GM19455 (cell line): ENCODE data around the gene SLC12A3.
"Not testable (repeated sequence)": the region's sequence is repeated elsewhere in the genome, so short reads cannot be mapped to it uniquely, and the experiment has no call there.

Experiments used
- ATAC-seq: cut with Tn5 transposase; IDR thresholded peaks from one replicate; pipeline ENCODE4 v1.9.1; 2021; ENCODE audit not compliant: unreplicated experiment

SLC12A3 gene

DNA sequence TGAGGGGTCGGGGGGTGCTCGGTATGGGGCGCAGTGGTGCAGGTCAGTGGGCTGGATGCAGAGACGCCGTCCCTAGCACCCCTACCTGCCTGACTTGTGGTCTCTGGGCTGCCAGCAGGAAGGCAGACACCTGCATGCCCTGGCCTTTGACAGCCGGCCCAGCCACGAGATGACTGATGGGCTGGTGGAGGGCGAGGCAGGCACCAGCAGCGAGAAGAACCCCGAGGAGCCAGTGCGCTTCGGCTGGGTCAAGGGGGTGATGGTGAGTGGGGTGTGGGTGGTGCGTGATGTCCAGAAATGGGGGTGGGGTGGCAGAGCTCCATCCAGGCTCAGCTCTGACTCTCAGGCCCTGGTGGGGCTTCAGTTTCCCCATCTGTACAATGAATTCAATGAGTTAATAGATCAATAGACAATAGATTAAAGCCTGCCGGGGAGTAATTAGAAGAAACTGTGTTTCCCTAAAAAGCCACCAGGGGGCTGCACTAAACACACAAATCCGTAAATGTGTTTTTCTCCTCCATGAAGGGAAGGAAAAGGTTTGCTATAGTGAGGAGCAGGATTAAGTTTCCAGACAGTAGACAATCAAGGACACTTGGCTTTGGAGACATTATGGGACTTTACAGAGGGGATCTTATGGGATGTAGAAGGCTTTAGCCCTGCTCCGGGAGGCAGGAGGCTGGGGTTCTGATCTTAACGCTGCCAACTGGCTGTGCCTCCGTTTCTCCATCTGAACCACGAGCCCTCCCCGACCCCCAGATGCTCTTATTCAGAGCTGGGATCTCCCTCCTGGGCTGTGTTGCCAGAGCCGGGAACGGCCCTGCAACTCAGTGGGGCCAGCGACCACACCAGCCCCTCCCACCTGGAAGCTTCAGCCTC lies 2.2 kb downstream of the SLC12A3 start:
- no peak for ATAC-seq

DNA sequence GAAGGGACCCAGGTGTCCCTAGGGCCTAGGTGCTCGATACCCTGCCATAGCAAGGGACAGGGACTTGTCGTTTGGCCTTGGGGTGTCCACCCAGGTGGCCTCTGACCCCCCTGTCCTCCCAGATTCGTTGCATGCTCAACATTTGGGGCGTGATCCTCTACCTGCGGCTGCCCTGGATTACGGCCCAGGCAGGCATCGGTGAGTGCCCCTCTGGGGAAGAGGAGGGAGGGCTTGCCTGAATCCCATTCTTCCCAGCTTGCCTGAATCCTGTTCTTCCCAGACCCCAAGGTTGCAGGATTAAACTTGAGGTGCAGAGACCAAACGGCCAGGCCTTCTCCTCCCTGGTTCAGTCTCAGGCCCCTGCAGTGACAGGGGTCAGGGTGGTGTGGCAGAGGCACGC lies 3.2 kb downstream of the SLC12A3 start:
- ATAC-seq, result no peak

DNA sequence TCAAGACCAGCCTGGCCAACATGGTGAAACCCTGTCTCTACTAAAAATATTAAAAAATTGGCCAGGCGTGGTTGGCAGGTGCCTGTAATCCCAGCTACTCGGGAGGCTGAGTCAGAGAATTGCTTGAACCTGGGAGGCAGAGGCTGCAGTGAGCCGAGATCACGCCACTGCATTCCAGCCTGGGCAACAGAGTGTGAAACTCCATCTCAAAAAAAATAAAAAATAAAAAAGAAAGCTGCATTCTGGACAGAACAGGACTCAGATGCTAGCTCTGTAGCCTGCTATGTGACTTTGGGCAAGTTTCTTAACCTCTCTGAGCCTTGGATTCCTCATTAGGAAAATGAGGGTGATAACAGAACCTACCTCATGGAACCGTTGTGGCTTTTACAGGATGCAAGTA lies 3.8 kb downstream of the SLC12A3 start:
- ATAC-seq, result not testable (repeated sequence)

DNA sequence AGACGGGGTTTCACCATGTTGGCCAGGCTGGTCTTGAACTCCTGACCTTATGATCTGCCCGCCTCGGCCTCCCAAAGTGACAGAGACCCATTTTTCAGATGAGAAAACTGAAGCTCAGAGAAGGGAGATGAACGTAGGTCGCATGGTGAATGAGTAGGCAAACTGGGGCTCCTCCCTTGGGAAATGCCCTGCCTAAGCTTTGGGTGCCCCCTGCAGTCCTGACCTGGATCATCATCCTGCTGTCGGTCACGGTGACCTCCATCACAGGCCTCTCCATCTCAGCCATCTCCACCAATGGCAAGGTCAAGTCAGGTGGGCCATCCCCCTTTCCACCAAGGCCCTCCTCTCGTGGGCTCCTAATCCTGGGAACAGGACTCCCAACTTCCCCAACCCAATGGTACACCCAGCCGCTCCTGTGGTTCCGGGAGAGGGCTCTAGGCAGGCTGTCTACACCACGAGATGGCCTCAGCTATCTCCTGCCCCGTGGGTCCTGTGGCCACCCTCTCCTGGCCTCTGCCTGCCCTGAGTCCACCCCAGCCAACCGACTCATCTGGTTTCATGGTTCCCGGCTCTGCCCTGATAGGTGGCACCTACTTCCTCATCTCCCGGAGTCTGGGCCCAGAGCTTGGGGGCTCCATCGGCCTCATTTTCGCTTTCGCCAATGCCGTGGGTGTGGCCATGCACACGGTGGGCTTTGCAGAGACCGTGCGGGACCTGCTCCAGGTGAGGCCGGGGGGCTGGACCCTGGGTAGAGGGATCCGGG lies 4.7 kb downstream of the SLC12A3 start:
- no peak for ATAC-seq

DNA sequence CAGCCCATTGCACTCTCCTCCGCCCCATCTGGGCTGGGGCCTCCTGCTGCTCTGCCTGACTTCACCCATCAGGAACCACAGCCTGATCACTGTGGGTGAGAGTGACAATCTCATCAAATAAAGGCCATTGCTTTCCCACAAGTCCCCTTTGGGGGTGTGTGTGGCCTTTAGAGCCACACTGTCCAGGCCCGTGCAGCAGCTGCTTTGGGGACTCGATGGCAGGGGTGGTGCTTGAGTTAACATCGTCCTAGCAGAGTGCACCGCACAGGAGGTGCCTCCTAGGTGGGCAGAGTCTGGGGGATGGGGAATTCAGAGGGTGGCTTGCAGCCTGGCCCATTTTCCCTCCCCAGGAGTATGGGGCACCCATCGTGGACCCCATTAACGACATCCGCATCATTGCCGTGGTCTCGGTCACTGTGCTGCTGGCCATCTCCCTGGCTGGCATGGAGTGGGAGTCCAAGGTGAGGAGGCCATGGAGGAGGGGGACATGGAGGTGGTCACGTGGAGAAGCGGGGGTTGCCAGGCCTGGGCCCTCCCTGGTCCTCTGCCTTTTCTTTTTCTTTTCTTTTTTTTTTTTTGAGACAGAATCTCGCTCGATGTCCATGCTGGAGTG lies 5.4 kb downstream of the SLC12A3 start:
- no peak for ATAC-seq

DNA sequence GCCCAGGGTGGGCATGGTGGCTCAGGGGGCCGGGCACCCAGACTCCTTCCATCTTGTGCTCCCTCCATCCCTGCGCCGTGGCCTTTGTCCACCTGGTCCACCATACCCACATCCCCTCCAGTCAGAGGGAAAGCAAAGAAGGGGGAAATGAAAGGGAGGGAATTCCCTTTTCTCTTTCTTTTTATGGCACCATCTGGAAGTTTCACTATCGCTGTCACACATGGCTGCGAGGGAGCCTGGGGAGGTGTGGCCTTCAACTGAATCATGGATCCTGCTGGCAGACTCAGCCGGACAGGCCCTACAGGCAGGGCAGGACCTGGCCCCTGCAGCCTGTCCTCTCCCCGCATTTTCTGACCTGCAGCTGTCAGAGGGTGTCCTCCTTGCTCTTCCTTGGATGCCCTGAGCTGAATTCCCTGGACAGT lies 6.2 kb downstream of the SLC12A3 start:
- no peak for ATAC-seq

DNA sequence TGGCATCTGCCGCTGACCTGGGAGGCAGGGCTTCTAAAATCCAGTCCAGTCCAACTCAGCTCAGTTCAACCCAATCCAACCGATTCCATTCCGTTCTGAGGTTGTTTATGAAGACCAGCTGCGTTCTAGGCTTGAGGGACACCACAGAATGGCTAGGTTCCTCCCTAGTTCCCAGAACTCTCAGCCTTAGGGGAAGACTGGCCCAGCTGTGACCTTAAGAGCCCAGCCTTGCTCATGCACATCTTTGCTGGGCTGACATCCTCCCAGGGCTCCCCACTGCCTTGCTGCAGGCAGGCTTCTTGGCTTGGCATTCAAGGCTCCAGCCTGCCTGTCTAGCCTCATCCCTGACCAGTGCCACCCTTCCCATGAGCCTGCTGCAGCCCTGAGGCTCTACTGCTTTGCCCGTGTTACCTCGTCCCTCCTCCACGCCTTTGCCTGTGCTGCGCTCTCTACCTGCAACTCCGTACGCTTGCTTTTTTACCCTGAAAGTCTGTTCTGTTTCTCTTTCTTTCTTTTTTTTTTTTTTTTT lies 7.9 kb downstream of the SLC12A3 start:
- no peak for ATAC-seq

DNA sequence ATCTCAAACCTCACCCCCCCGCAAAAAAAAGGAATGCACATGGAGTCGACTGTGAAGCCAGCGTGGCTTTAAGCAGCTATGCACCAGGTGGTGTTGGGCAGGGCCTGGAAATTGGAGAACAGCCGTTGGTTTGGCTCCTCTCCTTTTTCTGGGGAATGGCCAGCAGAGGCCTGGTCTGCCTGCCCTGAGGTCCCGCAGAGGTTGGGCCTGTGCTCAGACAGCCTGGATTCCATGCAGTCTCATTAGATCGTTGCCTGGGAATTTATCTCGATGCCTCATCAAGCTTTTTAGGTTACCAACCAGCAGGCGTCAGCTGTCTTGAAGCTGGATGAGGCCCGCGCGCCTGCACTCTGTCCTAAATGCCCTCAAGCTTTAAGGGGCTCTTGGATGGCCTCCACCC lies 9.8 kb downstream of the SLC12A3 start:
- ATAC-seq, result no peak

DNA sequence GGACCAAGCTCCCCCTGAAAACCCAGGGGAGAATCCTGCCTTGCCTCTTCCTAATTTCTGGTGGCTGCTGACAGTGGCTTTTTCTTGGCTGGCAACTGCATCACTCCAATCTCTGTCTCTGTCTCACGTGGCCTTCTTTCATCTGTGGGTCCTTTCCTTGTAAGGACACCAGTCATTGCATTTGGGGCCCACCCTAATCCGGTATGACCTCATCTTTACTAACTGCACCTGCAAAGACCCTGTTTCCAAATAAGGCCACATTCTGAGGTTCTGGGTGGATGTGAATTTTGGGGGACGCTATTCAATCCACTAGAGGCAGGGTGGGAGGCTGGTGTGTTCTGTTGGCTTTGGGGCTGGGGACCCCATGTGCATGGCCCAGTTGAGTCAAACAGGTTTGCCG lies 11.0 kb downstream of the SLC12A3 start:
- ATAC-seq, result no peak

DNA sequence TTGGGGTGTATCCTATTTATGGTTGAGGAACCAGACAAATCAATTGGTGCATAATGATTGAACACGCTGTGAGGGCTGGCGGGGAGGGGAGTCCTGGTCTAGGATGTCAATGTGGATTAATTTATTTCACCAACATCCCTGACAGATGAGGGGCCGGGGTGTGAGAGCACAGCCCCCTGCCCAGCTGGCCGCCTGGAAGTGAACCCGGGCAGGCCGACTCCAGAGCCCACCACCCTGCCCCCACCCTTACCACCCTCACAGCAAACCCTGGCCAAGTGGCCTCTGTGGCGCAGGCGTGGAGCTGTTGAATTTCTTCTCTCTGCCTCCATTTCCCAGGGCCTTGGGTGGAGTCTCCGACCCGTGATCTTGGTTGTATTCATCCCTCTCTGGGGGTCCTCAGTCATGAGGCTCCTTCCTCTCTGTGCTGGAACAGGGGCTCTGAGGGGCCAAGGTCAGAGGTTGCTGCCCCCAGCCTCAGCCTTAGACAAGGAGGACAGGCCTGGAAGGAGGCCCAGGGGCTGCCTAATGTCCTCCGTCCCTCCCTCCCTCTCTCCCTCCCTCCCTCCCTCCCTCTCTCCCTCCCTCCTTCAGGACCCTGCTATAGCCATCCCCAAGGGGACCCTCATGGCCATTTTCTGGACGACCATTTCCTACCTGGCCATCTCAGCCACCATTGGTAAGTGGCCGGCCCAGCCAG lies 12.6 kb downstream of the SLC12A3 start:
- ATAC-seq, result no peak

DNA sequence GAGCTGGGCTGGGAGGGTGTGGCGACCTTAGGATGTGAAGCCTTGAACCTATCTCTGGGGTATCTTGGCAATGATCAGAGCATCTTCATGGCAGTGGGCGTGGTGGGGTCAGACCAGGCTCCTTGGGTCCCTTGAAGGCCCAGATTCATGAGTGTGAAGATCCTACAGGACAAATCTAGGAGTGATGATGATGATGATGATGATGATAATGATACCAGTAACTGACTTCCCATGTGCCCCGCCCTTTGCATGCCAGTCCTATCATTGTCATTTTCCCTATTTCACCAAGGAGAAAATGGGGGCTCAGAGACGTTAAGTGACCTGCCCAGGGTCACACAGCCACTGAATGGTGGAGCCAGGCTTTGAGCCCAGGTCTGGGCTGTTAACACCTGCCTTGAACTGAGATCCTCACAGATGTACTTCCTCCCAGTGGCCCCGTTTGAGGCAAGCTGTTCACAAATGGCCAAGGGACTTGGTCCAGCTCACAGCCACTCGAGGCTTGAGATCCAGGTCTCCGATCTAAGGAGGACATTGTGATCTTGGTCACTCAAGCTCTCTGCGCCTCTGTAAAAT lies 13.4 kb downstream of the SLC12A3 start:
- no peak for ATAC-seq

DNA sequence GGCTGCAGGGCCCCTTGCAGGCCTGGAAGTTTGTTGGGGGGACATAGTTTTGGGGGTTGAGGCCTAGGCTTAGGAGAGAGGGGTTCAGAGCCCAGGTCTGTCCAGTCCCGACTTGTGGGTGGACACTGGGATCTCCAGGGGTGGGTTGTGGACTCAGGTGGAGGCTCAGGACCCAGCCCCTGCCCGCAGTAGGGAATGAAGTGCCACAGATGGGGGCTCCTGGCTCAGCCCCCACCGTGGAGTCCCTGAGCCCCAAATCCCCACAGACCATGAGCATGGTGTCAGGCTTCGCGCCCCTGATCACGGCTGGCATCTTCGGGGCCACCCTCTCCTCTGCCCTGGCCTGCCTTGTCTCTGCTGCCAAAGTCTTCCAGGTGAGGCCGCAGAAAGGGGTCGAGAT lies 14.3 kb downstream of the SLC12A3 start:
- ATAC-seq, result no peak

DNA sequence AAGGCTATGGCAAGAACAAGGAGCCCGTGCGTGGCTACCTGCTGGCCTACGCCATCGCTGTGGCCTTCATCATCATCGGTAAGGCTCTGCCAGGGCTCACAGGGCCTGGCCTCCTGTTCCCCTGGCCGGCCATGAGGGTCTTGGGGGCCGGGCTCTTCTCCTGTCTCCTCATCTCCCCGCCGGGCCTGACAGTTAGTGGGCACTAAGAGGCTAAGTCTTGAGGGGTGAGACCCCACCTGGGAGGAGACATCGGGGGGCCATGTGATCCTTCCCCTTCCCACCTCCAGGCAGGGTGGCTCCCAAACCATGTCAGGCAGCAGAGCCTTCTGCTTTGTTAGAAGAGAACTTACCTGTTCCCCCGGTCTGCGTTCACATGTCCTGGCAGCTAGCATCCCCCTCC lies 15.2 kb downstream of the SLC12A3 start:
- ATAC-seq, result no peak

DNA sequence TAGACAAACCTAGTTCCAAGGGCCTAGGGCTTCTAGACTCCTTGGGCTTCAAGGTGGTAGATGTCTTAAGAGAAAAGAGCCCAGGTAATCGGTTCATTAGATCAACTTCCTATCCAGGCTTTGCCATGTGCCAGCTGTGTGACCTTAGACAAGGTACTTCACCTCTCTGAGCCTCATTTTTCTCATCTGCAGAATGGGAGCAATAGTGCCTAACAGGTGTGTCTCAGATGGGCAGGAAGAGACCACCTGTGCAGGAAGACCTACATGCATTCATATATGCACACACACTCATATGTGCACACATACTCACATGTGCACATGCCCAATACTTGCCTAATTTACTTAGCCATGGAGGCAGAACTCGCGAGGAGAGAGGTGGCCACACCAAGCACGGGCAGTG lies 15.7 kb downstream of the SLC12A3 start:
- ATAC-seq, result no peak

DNA sequence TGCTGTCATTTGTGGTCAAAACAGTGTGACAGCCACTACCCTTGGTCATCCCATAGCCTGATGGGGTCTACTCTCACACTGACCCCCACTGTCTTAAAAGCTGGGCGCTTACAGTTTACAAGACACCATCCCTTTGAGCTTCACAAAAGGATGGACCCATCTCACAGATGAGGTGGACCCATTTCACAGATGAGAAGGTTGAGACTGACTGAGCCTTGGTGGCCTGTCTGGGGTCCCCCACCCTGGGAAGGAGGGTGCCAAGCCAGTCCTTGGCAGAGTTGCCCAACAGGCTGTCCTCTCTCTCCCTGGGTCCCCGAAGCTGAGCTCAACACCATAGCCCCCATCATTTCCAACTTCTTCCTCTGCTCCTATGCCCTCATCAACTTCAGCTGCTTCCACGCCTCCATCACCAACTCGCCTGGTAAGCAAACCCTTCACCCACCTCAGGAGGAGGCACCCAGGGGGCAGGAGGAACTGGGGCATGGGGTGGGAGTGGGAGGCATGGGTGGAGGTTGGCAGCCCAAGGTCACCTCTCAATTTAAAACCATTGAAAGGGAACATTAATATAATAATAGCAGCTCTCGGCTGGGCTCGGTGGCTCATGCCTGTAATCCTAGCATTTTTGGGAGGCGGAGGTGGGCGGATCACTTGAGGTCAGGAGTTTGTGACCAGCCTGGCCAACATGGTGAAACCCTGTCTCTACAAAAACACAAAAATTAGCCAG lies 17.2 kb downstream of the SLC12A3 start:
- ATAC-seq, result no peak

DNA sequence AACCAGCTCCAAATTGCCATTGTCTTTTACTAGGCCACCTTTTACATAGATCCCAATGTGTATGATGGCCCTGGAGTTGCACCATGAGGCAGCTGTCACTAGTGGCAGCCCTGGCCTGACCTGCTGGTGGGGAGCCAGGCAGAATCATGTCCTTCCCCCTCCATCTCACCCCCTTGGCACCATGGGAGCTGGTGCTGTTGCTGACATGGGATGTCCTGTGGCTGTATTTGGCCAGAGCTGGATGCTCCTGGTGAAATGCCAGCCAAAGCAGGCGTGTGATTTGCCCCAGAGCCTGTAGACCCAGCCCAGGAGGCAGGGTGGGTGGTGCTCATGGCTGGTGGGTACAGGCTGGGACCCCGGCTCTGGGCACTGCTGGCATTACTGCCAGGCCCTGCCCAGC lies 18.6 kb downstream of the SLC12A3 start:
- ATAC-seq, result no peak

DNA sequence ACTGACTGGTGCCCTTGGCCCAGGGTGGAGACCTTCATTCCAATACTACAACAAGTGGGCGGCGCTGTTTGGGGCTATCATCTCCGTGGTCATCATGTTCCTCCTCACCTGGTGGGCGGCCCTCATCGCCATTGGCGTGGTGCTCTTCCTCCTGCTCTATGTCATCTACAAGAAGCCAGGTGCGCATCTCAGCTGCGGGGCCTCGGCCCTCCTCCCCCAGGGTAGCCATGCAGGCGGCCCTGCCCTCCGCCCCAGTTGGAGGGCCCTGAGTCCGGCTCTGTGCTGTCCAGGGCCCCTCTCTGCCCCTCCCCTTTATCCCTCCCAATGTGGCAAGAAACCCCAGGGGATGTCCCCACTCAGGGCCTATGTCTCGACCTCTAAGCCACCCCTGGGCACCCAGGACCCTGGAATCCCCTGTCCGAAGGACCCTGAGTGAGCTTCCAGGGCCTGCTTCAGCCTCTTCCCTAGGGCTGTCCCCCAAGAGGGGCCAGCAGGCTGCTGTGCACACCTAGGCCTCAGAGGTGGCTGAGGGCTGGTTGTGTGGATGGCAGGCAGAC lies 19.1 kb downstream of the SLC12A3 start:
- ATAC-seq, result no peak

DNA sequence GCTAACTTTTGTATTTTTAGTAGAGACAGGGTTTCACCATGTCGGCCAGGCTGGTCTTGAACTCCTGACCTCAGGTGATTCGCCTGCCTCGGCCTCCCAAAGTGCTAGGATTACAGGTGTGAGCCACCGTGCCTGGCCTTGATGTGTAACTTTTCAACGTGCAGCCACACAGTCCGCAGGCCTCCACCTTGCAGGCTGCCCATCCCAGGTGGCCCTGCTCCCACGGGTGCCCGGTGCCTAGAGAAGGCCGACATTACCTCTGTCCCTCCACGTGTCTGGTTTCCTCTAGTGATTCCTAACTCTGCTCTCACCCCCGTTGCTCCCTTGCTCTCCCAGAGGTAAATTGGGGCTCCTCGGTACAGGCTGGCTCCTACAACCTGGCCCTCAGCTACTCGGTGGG lies 19.9 kb downstream of the SLC12A3 start:
- not testable (repeated sequence) for ATAC-seq

DNA sequence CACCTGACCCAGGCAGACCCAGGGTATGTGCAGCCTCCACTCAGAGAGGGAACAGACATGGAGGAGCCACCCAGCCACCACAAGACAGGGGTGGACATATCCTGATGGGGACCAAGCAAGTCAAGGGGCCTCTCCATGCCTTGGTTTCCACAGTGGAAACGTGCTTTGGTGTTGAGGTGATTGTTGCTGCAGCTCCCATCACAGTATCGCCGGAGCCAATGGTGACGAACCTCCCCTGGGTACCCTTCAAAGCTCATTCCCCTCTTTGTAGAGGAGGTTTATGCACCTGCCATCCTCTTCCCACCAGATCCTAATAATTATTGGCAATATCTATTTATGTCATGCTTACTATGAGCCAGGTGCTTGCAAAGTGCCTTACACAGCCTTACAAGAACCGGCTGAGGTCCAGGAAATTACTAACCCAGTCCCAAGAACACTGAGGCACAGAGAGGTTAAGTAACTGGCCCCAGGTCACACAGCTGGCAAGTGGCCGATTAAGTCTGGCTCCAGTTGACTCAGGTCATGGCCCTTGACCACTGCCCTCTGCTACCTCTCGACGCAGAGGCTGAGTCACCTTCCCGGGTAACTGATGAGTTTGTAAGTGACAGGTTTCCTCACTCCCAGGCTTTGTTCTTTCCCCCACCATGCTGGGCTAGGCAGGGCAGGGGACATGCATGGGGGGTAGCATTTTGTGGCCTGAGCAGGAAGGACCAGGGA lies 20.6 kb downstream of the SLC12A3 start:
- no peak for ATAC-seq
